Measurements from ENCODE around the gene OR2C3. TPM values are rescaled to one million over a fixed set of nuclear protein-coding genes. Genes with fewer than 3 reads are reported as not detected.

The OR2C3 gene
- total and polyA plus RNA-seq, 2 of the 8 experiments (the other 6 are each of a cell fraction or from before 2014, with no cell fraction given): not detected

DNA sequence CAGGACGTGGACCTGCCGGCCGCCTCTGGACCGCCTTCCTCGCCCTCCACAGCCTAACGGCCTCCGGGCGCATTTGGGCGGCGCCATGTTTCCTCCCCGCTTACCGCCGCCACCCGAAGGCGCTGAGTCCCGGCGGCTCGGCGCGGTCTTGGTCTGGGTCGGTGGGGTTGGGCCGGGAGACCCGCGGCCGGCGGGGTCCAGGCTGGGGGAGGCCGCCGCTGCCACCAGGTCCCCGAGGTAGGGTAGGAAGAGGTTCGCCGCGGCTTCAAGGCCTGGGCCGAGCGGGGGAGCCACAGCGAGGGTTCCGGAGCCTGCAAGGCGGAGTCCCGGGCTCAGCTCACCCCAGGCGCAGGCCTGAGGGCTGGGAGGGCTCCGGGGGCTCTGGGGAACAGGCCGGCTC lies 5.5 kb downstream of the OR2C3 start:
- Histone ChIP-seq H3K23me2 (ENCODE audit: low read depth, low read length) (no peaks in the 10 kb centered on the region), H2BK12ac (ENCODE audit: low read depth, low read length) (no peak overlapping the region), H4K5ac (ENCODE audit: insufficient read length, low read depth, low read length) (no peak overlapping the region), H3K14ac (ENCODE audit: insufficient read length) (no peak overlapping the region), H4K8ac (ENCODE audit: extremely low read depth, insufficient read depth, low read length) (no peak overlapping the region), H3K4me3 (ENCODE audit: extremely low read depth in 1 of 4, insufficient read depth in 2 of 4, low read depth in 3 of 4, low read length in 4 of 4) (no peak overlapping the region), H2BK20ac (ENCODE audit: low read length) (no peak overlapping the region), H3K36me3 (ENCODE audit: control insufficient read depth in 2 of 4, insufficient read depth in 4 of 4, low read length in 3 of 4) (no peaks in the 10 kb centered on the region), H4K91ac (replicated peaks; ENCODE audit: insufficient read length, low read length) (no peak overlapping the region), H3K18ac (ENCODE audit: extremely low read depth, low read length) (no peak overlapping the region), H3K4me1 (replicated peaks in 1 of 4; ENCODE audit: control insufficient read depth in 3 of 4, insufficient read depth in 4 of 4, low read length in 3 of 4) (no peaks in the 10 kb centered on the region), H2AK5ac (ENCODE audit: low read depth, low read length) (no peak overlapping the region), H2BK5ac (ENCODE audit: low read depth, low read length) (no peak overlapping the region), H3K56ac (replicated peaks; ENCODE audit: insufficient read length, low read depth, low read length) (no peak overlapping the region), H3K27ac (ENCODE audit: low read depth, low read length) (no peak overlapping the region), H3K9me3 (ENCODE audit: insufficient read depth in 2 of 2, low read depth in 1 of 2, low read length in 1 of 2) (peaks cover 23 to 36% of the 10 kb centered on the region in 2 experiments), H2BK120ac (replicated peaks; ENCODE audit: low read depth, low read length) (no peak overlapping the region), H2BK15ac (ENCODE audit: low read length) (no peak overlapping the region), H3K9ac (replicated peaks in 1 of 4; ENCODE audit: extremely low read depth in 1 of 4, low read depth in 3 of 4, low read length in 3 of 4) (no peak overlapping the region), H3K79me1 (ENCODE audit: low read depth, low read length) (no peaks in the 10 kb centered on the region), H3K23ac (ENCODE audit: insufficient read length) (no peak overlapping the region), H3K79me2 (ENCODE audit: control insufficient read depth in 1 of 2, insufficient read depth in 2 of 2, low read length in 2 of 2) (no peaks in the 10 kb centered on the region), H2AFZ (ENCODE audit: low read length) (no peak overlapping the region), H3K4ac (replicated peaks; ENCODE audit: insufficient read length, low read depth, low read length) (no peak overlapping the region), H3K4me2 (ENCODE audit: insufficient read depth in 1 of 2, low read depth in 2 of 2, low read length in 2 of 2) (no peak overlapping the region), H4K20me1 (replicated peaks in 1 of 2; ENCODE audit: control insufficient read depth in 1 of 2, insufficient read depth in 2 of 2, low read length in 2 of 2) (no peaks in the 10 kb centered on the region), H3K27me3 (replicated peaks in 1 of 4; ENCODE audit: control insufficient read depth in 3 of 4, extremely low read depth in 1 of 4, insufficient read depth in 3 of 4, low read length in 3 of 4) (no peaks in the 10 kb centered on the region)
- no peak for FAIRE-seq
- POLR2A ChIA-PET (ENCODE audit: partially characterized antibody): no interaction called here
- no peak for DNase-seq (ENCODE audit: low read depth in 1 of 2, low spot score in 2 of 2)
- CTCF ChIA-PET (ENCODE audit: partially characterized antibody): interaction anchor here (0.8 kb wide), 1 partner anchor 227 kb away, joined by 3 read pairs; no protein-coding TSS in a partner anchor
- WGBS, 2 experiments (ENCODE audit: extremely low coverage in 1 of 2, insufficient coverage in 1 of 2, insufficient read length in 1 of 2, insufficient replicate concordance in 2 of 2, low coverage in 1 of 2, low lambda C conversion rate in 2 of 2, missing lambda C conversion rate in 1 of 2): 63% methylated on average over 3 of the region's 41 CpGs; no CpG with 5 or more reads in 1 of the 2 experiments
- TF ChIP-seq EGR1 (IDR thresholded peaks at IDR 0.05; ENCODE audit: borderline replicate concordance, low read depth, low read length) (no peak), SP1 (IDR thresholded peaks at IDR 0.05; ENCODE audit: low read depth, low read length) (no peak), YY1 (IDR thresholded peaks at IDR 0.05; ENCODE audit: low read depth, low read length) (no peak), SIX5 (IDR thresholded peaks at IDR 0.05; ENCODE audit: low read depth, low read length) (no peak), RAD21 (IDR thresholded peaks at IDR 0.05 in 1 of 2, conservative IDR thresholded peaks at IDR 0.05 in 1 of 2; ENCODE audit: low read depth in 2 of 2, low read length in 2 of 2) (no peak), BACH1 (IDR thresholded peaks at IDR 0.05; ENCODE audit: low read length) (no peak), RFX5 (IDR thresholded peaks at IDR 0.05; ENCODE audit: borderline replicate concordance, low read depth, low read length) (no peak), KDM5A (IDR thresholded peaks at IDR 0.05; ENCODE audit: low read length) (no peak), POLR2AphosphoS5 (IDR thresholded peaks at IDR 0.05; ENCODE audit: low read depth, low read length) (no peak), SIN3A (conservative IDR thresholded peaks at IDR 0.05 in 1 of 2, IDR thresholded peaks at IDR 0.05 in 1 of 2; ENCODE audit: low read depth in 1 of 2, low read length in 2 of 2) (no peak)
- TF ChIP-seq, protein P1, sequence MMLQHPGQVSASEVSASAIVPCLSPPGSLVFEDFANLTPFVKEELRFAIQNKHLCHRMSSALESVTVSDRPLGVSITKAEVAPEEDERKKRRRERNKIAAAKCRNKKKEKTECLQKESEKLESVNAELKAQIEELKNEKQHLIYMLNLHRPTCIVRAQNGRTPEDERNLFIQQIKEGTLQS (IDR thresholded peaks at IDR 0.05; ENCODE audit: insufficient read depth, low read depth, low read length): no peak

Data from H1 (cell line).